ENCODE data around the gene FHIT. TPM values are rescaled to one million over a fixed set of nuclear protein-coding genes. Genes with fewer than 3 reads are reported as not detected.

Gene FHIT
- total and polyA plus RNA-seq, 10 of the 15 experiments (the other 5 are each of a cell fraction or from before 2014, with no cell fraction given): 4.2 to 14.9 (median 9.4) TPM

DNA sequence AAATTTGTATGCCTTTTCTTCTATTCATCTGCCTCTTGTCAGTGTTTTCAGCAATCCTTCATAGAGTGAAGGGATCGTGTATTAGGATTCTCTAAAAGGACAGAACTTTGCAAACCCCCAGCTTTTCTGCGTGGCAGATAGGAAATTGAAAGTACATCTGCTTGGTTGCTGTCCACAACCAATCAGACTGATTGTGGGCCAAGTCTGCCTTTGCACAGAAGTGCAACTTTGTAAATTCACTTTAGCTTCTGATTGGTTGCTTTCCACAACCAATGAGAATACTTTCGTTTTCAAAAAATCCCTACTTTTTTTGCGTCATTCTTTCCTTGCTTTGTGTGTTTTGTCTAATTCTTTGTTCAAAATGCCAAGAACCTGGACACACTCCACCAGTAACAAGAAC, 847.4 kb downstream of the FHIT start:
- in situ Hi-C loops (cut with MboI): no loop called here
- ChIA-PET POLR2A (no interaction called here), SMC1A (ENCODE audit: uncharacterized antibody, unreplicated experiment) (interaction anchor here (0.6 to 1.1 kb wide), 4 partner anchors 9 to 978 kb away, joined by 3 read pairs; no protein-coding TSS in a partner anchor), CTCF (no interaction called here), RAD21 (ENCODE audit: unreplicated experiment) (no interaction called here)
- Histone ChIP-seq H4K20me1 (ENCODE audit: control insufficient read depth, insufficient read depth) (no peaks in the 10 kb centered on the region), H3K27me3 (replicated peaks in 1 of 2; ENCODE audit: control insufficient read depth in 2 of 2, insufficient read depth in 2 of 2, low read length in 1 of 2) (no peaks in the 10 kb centered on the region), H3K9me3 (replicated peaks; ENCODE audit: control insufficient read depth, insufficient read depth, low read length) (no peaks in the 10 kb centered on the region), H3K4me3 (no peak overlapping the region), H3K27ac (ENCODE audit: control insufficient read depth, insufficient read depth) (no peak overlapping the region), H3K9ac (ENCODE audit: control insufficient read depth, insufficient read depth, low read length) (no peak overlapping the region), H3K4me2 (ENCODE audit: control insufficient read depth, insufficient read depth) (no peak overlapping the region), H3K4me1 (ENCODE audit: control insufficient read depth, insufficient read depth, low read length) (no peaks in the 10 kb centered on the region), H3K36me3 (ENCODE audit: control insufficient read depth in 2 of 2, insufficient read depth in 2 of 2, low read length in 1 of 2) (no peaks in the 10 kb centered on the region), H2AFZ (ENCODE audit: control insufficient read depth, low read depth, low read length) (no peak overlapping the region), H3K79me2 (ENCODE audit: control insufficient read depth, insufficient read depth, low read length) (no peaks in the 10 kb centered on the region)
- DNase-seq (ENCODE audit: low read depth, low spot score) (no peak), FAIRE-seq (no peak), ATAC-seq (peak; percentile 84)
- intact Hi-C loops (cut with micrococcal nuclease; ENCODE audit: unreplicated experiment): no loop called here
- BruUV-seq (replicated peaks): no TSS peak
- TF ChIP-seq NFYB (IDR thresholded peaks at IDR 0.05; ENCODE audit: insufficient read depth, low read depth, low read length): peak; percentile 48; the same call in 1 of the 2 replicates
- TF ChIP-seq, protein P1, sequence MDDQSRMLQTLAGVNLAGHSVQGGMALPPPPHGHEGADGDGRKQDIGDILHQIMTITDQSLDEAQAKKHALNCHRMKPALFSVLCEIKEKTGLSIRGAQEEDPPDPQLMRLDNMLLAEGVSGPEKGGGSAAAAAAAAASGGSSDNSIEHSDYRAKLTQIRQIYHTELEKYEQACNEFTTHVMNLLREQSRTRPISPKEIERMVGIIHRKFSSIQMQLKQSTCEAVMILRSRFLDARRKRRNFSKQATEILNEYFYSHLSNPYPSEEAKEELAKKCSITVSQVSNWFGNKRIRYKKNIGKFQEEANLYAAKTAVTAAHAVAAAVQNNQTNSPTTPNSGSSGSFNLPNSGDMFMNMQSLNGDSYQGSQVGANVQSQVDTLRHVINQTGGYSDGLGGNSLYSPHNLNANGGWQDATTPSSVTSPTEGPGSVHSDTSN (IDR thresholded peaks at IDR 0.05; ENCODE audit: insufficient replicate concordance, low read depth, low read length): no peak
- TF ChIP-seq IKZF2 (IDR thresholded peaks at IDR 0.05): no peak
- TF ChIP-seq, protein P2, sequence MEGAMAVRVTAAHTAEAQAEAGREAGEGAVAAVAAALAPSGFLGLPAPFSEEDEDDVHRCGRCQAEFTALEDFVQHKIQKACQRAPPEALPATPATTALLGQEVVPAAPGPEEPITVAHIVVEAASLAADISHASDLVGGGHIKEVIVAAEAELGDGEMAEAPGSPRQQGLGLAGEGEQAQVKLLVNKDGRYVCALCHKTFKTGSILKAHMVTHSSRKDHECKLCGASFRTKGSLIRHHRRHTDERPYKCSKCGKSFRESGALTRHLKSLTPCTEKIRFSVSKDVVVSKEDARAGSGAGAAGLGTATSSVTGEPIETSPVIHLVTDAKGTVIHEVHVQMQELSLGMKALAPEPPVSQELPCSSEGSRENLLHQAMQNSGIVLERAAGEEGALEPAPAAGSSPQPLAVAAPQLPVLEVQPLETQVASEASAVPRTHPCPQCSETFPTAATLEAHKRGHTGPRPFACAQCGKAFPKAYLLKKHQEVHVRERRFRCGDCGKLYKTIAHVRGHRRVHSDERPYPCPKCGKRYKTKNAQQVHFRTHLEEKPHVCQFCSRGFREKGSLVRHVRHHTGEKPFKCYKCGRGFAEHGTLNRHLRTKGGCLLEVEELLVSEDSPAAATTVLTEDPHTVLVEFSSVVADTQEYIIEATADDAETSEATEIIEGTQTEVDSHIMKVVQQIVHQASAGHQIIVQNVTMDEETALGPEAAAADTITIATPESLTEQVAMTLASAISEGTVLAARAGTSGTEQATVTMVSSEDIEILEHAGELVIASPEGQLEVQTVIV (IDR thresholded peaks at IDR 0.05; ENCODE audit: borderline replicate concordance, partially characterized antibody): no peak
- no peak for TF ChIP-seq PML (IDR thresholded peaks at IDR 0.05; ENCODE audit: low read length)
- WGBS (ENCODE audit: insufficient coverage, insufficient replicate concordance, low lambda C conversion rate, missing lambda C conversion rate): 48% methylated on average over 4 of the region's 4 CpGs
